GM19452 (cell line): ENCODE results near the gene PIK3R4.

Source experiments
- ATAC-seq: cut with Tn5 transposase; IDR thresholded peaks from one replicate; pipeline ENCODE4 v1.9.1; 2021; ENCODE audit not compliant: unreplicated experiment

The PIK3R4 gene

GRCh38 chr3:130644628-130645253 is 101.9 kb downstream of the PIK3R4 start:
- ATAC-seq: no peak

- ATAC-seq: no peak
Observed at GRCh38 chr3:130640027-130640426, 106.6 kb downstream of the PIK3R4 start.

GRCh38 chr3:130636480-130637234 is 110.0 kb downstream of the PIK3R4 start:
- ATAC-seq: no peak

- ATAC-seq: no peak
Observed at GRCh38 chr3:130635978-130636377, 110.7 kb downstream of the PIK3R4 start.

GRCh38 chr3:130635285-130635684 is 111.3 kb downstream of the PIK3R4 start:
- no peak for ATAC-seq
